Loucy (cell line): ENCODE results near the gene CDC26.

Source experiments
- CTCF ChIP-seq: fragments of 200-600 bp; sonication (generic); conservative IDR thresholded peaks from 2 replicates; pipeline ENCODE4 v1.5.1; 2014; ENCODE audit warnings: mild to moderate bottlenecking, antibody characterized with exemption, low read length
- EZH2phosphoT487 ChIP-seq: fragments of 200-600 bp; IDR thresholded peaks from 2 replicates; pipeline ENCODE4 v1.6.1; 2018; ENCODE audit warnings: antibody characterized with exemption, mild to moderate bottlenecking, moderate library complexity, borderline replicate concordance

GRCh38 chr9:113306566-113306965 lies 31.2 kb upstream of the CDC26 start:
- TF ChIP-seq CTCF: no peak
- no peak for TF ChIP-seq EZH2phosphoT487
